ENCODE measurements around the gene GABPB2.

Gene GABPB2

GRCh38 chr1:151037032-151037431 is 33.5 kb upstream of the GABPB2 start:
- H3K4me3 ChIP-seq (ENCODE audit: low read depth, low read length) = no peak overlapping the region
- no peak for TF ChIP-seq MYC (IDR thresholded peaks at IDR 0.05; ENCODE audit: low read depth, low read length)
- TF ChIP-seq CTCF (IDR thresholded peaks at IDR 0.05; ENCODE audit: low read depth, low read length) = no peak
- TF ChIP-seq MAX (IDR thresholded peaks at IDR 0.05; ENCODE audit: low read depth, low read length) = no peak
- TF ChIP-seq POLR2A (IDR thresholded peaks at IDR 0.05; ENCODE audit: extremely low read depth, insufficient read length) = no peak
- no peak for DNase-seq (ENCODE audit: low read depth)

GRCh38 chr1:151039521-151039920 is 31.0 kb upstream of the GABPB2 start:
- H3K4me3 ChIP-seq (ENCODE audit: low read depth, low read length) = no peak overlapping the region
- no peak for TF ChIP-seq POLR2A (IDR thresholded peaks at IDR 0.05; ENCODE audit: extremely low read depth, insufficient read length)
- no peak for TF ChIP-seq MAX (IDR thresholded peaks at IDR 0.05; ENCODE audit: low read depth, low read length)
- no peak for TF ChIP-seq CTCF (IDR thresholded peaks at IDR 0.05; ENCODE audit: low read depth, low read length)
- no peak for TF ChIP-seq MYC (IDR thresholded peaks at IDR 0.05; ENCODE audit: low read depth, low read length)
- DNase-seq (ENCODE audit: low read depth) = no peak

GRCh38 chr1:151043163-151043562 is 27.4 kb upstream of the GABPB2 start:
- TF ChIP-seq POLR2A (IDR thresholded peaks at IDR 0.05; ENCODE audit: extremely low read depth, insufficient read length) = no peak
- no peak for TF ChIP-seq CTCF (IDR thresholded peaks at IDR 0.05; ENCODE audit: low read depth, low read length)
- TF ChIP-seq MAX (IDR thresholded peaks at IDR 0.05; ENCODE audit: low read depth, low read length) = no peak
- TF ChIP-seq MYC (IDR thresholded peaks at IDR 0.05; ENCODE audit: low read depth, low read length) = no peak
- no peak for DNase-seq (ENCODE audit: low read depth)
- no peak overlapping the region for H3K4me3 ChIP-seq (ENCODE audit: low read depth, low read length)

GRCh38 chr1:151047591-151047924 is 23.0 kb upstream of the GABPB2 start, which contains the start of gene C1orf56:
Gene C1orf56 (plus strand): TSS chr1:151047751. CDS start chr1:151047848, 97 bp downstream.
- H3K4me3 ChIP-seq (ENCODE audit: low read depth, low read length) = peak within 1 kb of the TSS; percentile 61
- TF ChIP-seq MAX (IDR thresholded peaks at IDR 0.05; ENCODE audit: low read depth, low read length) (0 out of 2 replicates have a peak, but pooled peaks have one; percentile 15), CTCF (IDR thresholded peaks at IDR 0.05; ENCODE audit: low read depth, low read length) (no peak), POLR2A (IDR thresholded peaks at IDR 0.05; ENCODE audit: extremely low read depth, insufficient read length) (peak; percentile 80)
- peak; percentile 65 for DNase-seq (ENCODE audit: low read depth)

GRCh38 chr1:151047925-151048644 is 22.5 kb upstream of the GABPB2 start:
- peak; percentile 77 for DNase-seq (ENCODE audit: low read depth)
- H3K4me3 ChIP-seq (ENCODE audit: low read depth, low read length) = peak overlapping the region; percentile 61
- peak; percentile 18; the same call in 1 of the 2 replicates for TF ChIP-seq MYC (IDR thresholded peaks at IDR 0.05; ENCODE audit: low read depth, low read length)
- peak; percentile 51 for TF ChIP-seq POLR2A (IDR thresholded peaks at IDR 0.05; ENCODE audit: extremely low read depth, insufficient read length)
- no peak; the same call in 1 of the 2 replicates for TF ChIP-seq MAX (IDR thresholded peaks at IDR 0.05; ENCODE audit: low read depth, low read length)
- peak; percentile 46 for TF ChIP-seq CTCF (IDR thresholded peaks at IDR 0.05; ENCODE audit: low read depth, low read length)

Measured in NB4 (cell line).